Suprapubic skin (tissue), 3 donors: ENCODE results near the gene PIK3CA.

Source experiments
- POLR2A ChIP-seq, 2 donors: fragments of 450-650 bp; IDR thresholded peaks; one replicate each; pipeline ENCODE4 v1.6.1; 2017; ENCODE audit warnings: antibody characterized with exemption in 2 of 2, mild to moderate bottlenecking in 2 of 2, moderate library complexity in 2 of 2
- TF ChIP-seq, protein P1 (sequence below), 2 donors: fragments of 200-600 bp in 1 of 2; fragments of 450-650 bp in 1 of 2; sonication (generic) in 1 of 2; IDR thresholded peaks; one replicate each; pipeline ENCODE4 v1.5.1; 2016 to 2019; ENCODE audit warnings: antibody characterized with exemption in 2 of 2, mild to moderate bottlenecking in 1 of 2, moderate library complexity in 1 of 2

- TF ChIP-seq, protein P1, sequence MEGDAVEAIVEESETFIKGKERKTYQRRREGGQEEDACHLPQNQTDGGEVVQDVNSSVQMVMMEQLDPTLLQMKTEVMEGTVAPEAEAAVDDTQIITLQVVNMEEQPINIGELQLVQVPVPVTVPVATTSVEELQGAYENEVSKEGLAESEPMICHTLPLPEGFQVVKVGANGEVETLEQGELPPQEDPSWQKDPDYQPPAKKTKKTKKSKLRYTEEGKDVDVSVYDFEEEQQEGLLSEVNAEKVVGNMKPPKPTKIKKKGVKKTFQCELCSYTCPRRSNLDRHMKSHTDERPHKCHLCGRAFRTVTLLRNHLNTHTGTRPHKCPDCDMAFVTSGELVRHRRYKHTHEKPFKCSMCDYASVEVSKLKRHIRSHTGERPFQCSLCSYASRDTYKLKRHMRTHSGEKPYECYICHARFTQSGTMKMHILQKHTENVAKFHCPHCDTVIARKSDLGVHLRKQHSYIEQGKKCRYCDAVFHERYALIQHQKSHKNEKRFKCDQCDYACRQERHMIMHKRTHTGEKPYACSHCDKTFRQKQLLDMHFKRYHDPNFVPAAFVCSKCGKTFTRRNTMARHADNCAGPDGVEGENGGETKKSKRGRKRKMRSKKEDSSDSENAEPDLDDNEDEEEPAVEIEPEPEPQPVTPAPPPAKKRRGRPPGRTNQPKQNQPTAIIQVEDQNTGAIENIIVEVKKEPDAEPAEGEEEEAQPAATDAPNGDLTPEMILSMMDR (IDR thresholded peaks at IDR 0.05): no peak
- no peak for TF ChIP-seq POLR2A (IDR thresholded peaks at IDR 0.05)
Measured at GRCh38 chr3:179113903-179114302, 34.3 kb upstream of the PIK3CA start.
